Eye (tissue), 1 donor: ENCODE results near the gene CHKA.
"Not testable (repeated sequence)": the region's sequence is repeated elsewhere in the genome, so short reads cannot be mapped to it uniquely, and the experiment has no call there.

Experiments
- DNase-seq: peaks from one replicate; pipeline ENCODE4 v3.0.0-alpha.2; 2015

The CHKA gene

DNA sequence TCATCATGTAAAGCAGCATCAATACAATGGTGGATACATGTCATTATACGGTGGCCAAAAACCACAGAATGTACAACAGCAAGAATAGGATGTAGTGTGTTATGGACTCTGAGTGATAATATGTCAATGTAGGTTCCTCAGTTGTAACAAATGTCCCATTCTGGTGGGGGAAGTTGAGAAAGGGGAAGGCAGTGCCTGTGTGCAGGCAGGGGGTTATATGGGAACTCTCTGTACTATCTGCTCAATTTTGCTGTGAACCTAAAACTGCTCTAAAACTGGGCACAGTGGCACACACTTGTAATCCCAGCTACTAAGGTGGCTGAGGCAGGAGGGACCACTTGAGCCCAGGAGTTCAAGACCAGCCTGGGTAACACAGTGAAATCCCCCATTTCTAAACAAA is 5.9 kb downstream of the CHKA start:
- DNase-seq, result no peak

GRCh38 chr11:68113986-68114385 is 7.2 kb downstream of the CHKA start:
- DNase-seq, result no peak

DNA sequence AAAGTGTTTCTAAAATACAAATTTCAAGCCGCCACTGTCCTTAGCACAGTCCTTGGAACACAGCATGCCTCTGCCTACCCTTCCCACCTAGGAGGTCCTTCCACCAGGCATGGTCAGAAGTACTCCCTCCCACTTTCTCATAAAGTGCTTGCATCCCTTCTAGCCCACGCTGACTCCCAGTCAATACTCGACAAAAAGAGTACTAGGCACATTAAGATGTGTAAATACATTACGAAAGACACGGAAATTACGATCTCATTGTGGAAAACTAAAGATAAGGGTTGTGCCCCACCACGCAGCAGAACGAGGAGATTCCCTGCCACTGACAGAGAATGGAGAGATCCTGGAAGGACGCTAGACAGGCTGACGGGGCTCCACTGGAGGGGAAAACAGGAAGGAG is 13.5 kb downstream of the CHKA start:
- no peak for DNase-seq

- no peak for DNase-seq
Observed at GRCh38 chr11:68106165-68106940, 14.8 kb downstream of the CHKA start.

GRCh38 chr11:68099474-68100405 is 21.4 kb downstream of the CHKA start:
- peak; percentile 34 for DNase-seq

- no peak for DNase-seq
Observed at GRCh38 chr11:68099057-68099456, 22.1 kb downstream of the CHKA start.

GRCh38 chr11:68096962-68097361 is 24.2 kb downstream of the CHKA start:
- no peak for DNase-seq

DNA sequence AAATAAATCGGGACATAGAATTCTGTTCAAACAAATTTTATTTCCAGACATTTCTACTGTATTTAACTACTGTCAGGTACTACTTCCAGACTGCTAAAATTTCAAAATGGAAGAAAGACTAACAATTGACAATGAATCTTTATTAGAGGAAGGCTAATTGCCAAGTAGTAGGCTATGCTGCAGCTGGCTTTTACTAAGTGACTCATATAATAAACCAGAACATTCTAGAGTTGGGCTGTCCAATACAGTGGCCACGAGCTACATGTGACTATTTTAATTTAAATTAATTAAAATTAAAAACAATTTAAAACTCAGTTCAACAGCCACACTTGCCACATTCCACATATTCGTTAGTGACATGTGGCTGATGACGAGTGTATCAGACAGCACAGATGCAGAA is 27.6 kb downstream of the CHKA start:
- DNase-seq, result no peak

- not testable (repeated sequence) for DNase-seq
Observed at GRCh38 chr11:68092946-68093345, 28.2 kb downstream of the CHKA start.

DNA sequence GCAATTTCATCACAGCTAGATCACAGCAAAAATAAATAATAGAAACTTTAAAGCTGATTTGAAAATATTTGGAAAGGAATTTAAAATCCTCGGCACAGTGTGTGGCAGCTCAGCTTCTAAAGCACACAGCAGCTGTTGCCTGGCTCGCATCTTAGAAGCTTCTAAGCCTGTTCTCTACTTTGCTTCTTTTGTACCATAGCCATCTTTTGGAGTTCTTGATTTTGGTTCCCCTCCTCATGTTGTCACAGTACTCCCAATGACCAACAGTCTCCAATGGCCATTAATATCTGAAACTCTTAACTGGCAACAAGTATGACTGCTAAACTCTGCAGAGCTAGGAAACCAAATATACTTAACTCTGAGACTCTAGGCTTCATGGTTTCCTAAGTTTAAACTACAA is 28.8 kb downstream of the CHKA start:
- no peak for DNase-seq

GRCh38 chr11:68090706-68091105 is 30.5 kb downstream of the CHKA start:
- peak; percentile 52 for DNase-seq

DNA sequence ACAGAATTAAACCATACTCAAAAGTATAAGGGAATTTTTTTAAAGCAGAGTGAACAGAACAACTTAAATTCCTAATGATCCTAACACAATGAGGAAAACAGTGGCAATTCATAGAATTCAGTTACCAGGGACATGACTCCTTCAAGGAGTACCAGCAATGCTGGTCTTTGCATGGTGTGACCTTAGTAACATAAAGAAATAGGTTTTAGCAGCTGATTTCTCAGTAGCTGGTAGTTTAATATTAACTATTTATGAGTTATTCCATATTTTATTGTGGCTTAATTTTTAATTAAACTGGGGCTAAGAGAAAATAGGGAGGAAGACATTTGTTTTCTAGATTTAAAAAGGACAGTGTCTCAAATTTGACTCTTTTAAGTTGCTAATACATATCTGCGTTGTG is 30.9 kb downstream of the CHKA start:
- DNase-seq, result no peak

- no peak for DNase-seq
Observed at GRCh38 chr11:68089679-68090078, 31.5 kb downstream of the CHKA start.

GRCh38 chr11:68083517-68083916 is 37.7 kb downstream of the CHKA start:
- DNase-seq, result no peak

DNA sequence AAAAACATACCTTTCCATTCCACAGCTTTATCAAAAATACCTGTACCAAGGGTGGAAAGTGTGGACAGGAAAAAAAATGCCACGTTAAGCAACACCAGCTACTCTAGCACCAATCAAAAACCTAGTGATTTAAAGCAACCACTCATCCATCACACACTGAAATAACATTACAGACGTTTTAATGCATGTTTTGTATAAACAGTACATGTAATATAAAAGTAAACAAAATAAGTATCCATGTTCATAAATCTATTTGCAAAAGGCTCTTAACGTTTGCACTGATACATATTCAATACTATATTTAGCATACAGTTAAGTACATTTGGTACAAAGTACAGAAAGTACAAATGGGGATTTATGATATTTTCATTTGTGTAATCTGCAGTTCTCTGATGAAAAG is 38.7 kb downstream of the CHKA start:
- no peak for DNase-seq

DNA sequence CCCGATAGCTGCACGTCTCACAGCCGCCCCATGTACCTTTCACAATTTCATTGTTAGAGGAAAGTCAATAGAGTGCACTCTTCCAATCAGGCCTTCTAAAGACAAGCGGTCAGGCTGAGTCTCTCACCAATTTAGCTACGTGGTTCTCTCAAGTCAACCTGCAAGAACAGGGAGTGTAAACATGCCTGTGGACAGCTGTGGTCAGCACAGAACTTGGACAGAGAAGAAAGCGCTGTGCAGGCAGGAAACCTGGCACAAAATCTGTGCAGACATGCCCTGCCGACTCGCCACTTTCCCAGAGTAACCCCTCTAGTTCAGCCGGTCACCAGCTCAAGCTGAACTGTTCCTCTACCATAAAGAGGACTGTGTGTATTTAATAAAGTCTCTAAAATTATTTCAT is 39.5 kb downstream of the CHKA start:
- no peak for DNase-seq

DNA sequence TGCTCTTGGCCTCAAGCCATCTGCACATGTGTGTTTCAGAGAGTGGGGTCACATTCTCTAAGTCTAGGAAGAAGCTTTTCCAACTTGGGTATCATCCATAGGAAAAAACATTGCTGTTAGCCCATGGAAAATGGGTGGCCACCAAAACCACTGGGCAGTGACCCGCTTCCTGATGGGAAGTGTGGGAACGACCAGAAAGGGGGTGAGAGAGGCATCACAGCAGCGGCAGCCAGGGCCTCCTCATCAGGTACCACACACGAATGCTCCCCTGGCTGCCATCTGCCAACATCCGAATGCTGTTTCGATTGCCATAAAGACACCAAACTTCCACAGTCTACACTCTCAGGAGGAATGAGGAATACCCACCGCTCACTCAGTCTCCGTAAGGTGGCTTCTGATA is 40.3 kb downstream of the CHKA start:
- no peak for DNase-seq

GRCh38 chr11:68077617-68078582 is 43.3 kb downstream of the CHKA start:
- no peak for DNase-seq

DNA sequence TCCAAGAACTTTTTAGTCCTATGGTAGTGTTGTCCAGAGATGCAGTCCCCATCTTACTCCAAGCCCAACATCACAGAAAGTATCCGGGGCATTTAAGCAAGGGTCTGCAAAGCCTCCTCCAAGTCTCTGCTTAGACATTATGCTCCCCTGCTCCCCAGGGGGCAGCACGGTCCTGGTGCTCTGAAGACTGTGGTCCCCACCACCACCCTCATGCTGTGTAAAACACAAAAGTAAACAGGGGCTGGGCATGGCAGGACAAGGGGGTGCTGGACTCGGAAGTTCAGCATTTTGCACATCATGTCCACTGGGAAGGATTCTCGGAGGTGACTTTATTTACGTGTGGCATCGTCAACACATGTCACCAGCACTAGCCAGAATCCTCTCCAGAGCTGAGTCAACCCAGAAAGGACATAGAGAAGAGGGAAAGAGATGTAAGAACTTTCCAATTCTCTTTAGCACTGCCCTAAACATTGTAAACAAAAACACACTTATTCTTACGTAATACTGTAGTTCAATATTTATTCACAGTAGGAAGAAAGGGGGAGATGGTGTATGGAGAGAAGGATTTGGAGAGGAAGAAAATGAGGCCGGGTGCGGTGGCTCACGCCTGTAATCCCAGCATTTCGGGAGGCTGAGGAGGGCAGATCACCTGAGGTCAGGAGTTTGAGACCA is 44.7 kb downstream of the CHKA start:
- no peak for DNase-seq

DNA sequence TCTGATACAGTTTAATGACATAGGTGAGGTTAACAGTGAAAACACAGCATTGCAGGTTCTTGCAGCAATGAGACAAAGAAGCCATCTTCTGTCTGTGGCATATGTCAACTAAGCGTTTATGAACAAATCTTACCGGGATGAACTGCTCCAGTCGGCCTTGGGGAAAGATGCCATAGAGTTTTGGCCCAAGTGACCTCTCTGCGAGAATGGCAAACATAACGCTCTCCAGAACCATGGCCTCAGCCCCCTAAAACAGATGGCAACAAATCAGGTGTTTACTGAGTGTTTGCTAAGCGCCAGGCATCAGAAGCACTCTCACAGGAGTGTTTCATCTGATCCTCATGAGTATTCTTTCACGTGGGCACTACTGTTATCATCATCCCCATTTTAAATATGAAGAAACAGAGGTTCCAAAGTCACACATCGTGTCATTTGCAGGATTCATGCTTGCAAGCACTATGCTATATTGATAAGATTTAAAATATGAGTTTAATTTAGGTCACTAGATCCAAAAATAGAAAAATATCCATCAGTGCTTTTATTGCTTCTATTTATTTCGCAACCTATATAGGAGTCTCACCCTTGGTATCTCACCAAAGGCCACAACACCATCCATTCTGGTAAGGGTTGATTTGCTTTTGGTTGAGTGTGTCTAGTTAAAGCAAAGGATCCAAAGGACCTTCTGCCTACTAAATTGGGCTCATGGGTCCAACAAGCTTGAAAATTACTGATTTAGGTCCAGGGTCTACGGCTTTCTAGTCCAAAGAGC is 46.4 kb downstream of the CHKA start:
- no peak for DNase-seq

GRCh38 chr11:68071281-68072048 is 49.7 kb downstream of the CHKA start:
- DNase-seq, result no peak
